ENCODE results near the gene CT83.

The CT83 gene

GRCh38 chrX:116462822-116463221 is at the start of gene CT83:
Gene CT83, minus strand, starts transcription at chrX:116462976. Its CDS starts 120 bp downstream, at chrX:116462856.
- no peak for DNase-seq

GRCh38 chrX:116499780-116500179 is 37.0 kb upstream of the CT83 start:
- no peak for DNase-seq

- DNase-seq = no peak
Observed at GRCh38 chrX:116493271-116493670, 30.5 kb upstream of the CT83 start.

GRCh38 chrX:116490104-116490503 is 27.3 kb upstream of the CT83 start:
- no peak for DNase-seq

GRCh38 chrX:116480059-116480458 is 17.3 kb upstream of the CT83 start:
- DNase-seq = no peak

- DNase-seq = no peak
Observed at GRCh38 chrX:116449156-116449555, 13.6 kb downstream of the CT83 start.

GRCh38 chrX:116436358-116436816 is 26.4 kb downstream of the CT83 start, which contains the start of gene SLC6A14:
Gene SLC6A14, plus strand, starts transcription at chrX:116436606. Its CDS starts 104 bp downstream, at chrX:116436710.
- no peak for DNase-seq

GRCh38 chrX:116435597-116435996 is 27.2 kb downstream of the CT83 start:
- no peak for DNase-seq

- DNase-seq = no peak
Observed at GRCh38 chrX:116427978-116428377, 34.8 kb downstream of the CT83 start.

- DNase-seq = no peak
Observed at GRCh38 chrX:116417968-116418367, 44.8 kb downstream of the CT83 start.

- DNase-seq = no peak
Observed at GRCh38 chrX:116417214-116417613, 45.6 kb downstream of the CT83 start.

- no peak for DNase-seq
Observed at GRCh38 chrX:116413273-116413672, 49.5 kb downstream of the CT83 start.

Measured in CD4-positive, alpha-beta T cell treated with Interleukin-17A for 1 hour (primary cell).